GM06990 (cell line): Measurements from ENCODE around the gene KCNH3.
"Not testable (repeated sequence)": the region's sequence is repeated elsewhere in the genome, so short reads cannot be mapped to it uniquely, and the experiment has no call there.

ENCODE experiments used
- DNase-seq: peaks from one replicate; pipeline ENCODE4 v3.0.0-alpha.2; 2011; ENCODE audit not compliant: insufficient read length; ENCODE audit errors: extremely low read depth
- H3K27me3 ChIP-seq: replicated peaks from 2 replicates; pipeline ENCODE4 v1.6.0; 2011; ENCODE audit warnings: low read length; ENCODE audit not compliant: control insufficient read depth, insufficient read depth
- H3K36me3 ChIP-seq: 2 replicates; pipeline ENCODE4 v1.5.1; 2011; ENCODE audit warnings: low read length; ENCODE audit not compliant: control insufficient read depth, insufficient read depth
- H3K4me3 ChIP-seq: replicated peaks from 2 replicates; pipeline ENCODE4 v1.5.1; 2011; ENCODE audit warnings: low read depth, mild to moderate bottlenecking, control low read depth, low read length
- TF ChIP-seq, protein P1 (sequence below): IDR thresholded peaks from 2 replicates; pipeline ENCODE4 v1.5.1; 2011; ENCODE audit warnings: low read length, control low read depth, mild to moderate bottlenecking, inconsistent platforms; ENCODE audit not compliant: insufficient read depth, poor library complexity, severe bottlenecking

KCNH3 gene

DNA sequence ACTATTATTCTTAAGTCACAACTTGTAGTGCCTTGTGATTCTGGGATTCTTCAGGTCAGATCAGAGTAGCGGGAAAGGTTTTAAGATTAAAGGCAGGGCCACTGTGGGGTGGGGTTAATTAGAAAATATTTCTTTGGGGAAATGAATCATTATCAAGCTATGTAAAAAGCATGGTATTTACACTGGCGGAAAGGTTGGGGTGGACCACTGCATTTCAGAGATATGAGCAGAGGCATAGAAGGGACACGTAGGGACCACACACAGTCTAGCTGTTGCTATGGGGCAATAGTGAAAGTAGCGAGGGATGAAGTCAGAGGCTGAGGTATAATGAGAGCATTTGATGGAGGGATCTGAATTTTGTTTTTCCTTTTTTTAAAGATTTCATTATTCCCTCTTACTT, 31.7 kb upstream of the KCNH3 start:
- TF ChIP-seq, protein P1, sequence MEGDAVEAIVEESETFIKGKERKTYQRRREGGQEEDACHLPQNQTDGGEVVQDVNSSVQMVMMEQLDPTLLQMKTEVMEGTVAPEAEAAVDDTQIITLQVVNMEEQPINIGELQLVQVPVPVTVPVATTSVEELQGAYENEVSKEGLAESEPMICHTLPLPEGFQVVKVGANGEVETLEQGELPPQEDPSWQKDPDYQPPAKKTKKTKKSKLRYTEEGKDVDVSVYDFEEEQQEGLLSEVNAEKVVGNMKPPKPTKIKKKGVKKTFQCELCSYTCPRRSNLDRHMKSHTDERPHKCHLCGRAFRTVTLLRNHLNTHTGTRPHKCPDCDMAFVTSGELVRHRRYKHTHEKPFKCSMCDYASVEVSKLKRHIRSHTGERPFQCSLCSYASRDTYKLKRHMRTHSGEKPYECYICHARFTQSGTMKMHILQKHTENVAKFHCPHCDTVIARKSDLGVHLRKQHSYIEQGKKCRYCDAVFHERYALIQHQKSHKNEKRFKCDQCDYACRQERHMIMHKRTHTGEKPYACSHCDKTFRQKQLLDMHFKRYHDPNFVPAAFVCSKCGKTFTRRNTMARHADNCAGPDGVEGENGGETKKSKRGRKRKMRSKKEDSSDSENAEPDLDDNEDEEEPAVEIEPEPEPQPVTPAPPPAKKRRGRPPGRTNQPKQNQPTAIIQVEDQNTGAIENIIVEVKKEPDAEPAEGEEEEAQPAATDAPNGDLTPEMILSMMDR: no peak
- DNase-seq: no peak
- Histone ChIP-seq H3K4me3 (no peak overlapping the region), H3K36me3 (peaks cover 8% of the 10 kb centered on the region), H3K27me3 (no peaks in the 10 kb centered on the region)

DNA sequence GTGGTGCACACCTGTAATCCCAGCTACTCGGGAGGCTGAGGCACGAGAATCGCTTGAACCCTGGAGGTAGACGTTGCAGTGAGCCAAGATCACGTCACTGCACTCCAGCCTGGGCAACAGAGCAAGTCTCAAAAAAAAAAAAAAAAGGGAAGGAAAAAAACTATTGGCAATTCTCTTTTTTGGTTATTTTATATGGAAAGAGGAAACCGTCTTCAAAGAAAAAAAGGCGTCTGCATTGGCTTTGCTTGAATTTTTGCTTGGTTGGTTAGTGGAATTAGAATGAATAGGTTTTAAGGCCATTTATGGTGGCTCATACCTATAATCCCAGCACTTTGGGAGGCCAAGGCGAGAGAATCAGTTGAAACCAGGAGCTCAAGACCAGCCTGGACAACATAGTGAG, 29.1 kb upstream of the KCNH3 start:
- not testable (repeated sequence) for DNase-seq, H3K36me3 ChIP-seq, H3K4me3 ChIP-seq, H3K27me3 ChIP-seq

DNA sequence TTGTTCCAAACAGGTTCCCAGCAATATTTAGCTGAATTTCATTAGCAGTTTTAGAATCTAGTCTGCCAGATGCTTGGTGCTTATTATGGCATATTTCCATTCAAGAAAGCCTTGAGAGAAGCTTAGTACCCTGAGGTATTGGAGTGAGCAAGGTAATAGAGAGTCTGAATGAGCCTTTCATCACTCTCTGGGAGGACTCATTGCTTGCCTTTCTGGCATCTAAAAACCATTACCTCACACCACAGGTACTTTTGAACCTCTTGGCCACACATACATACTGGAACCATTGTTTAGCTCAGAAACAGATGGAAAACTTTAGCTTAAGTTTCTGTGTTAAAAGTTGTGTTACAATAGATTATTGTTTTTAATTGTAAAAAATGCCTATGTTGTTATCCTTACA, 27.4 kb upstream of the KCNH3 start:
- no peak for DNase-seq
- TF ChIP-seq, protein P1: no peak
- H3K27me3 ChIP-seq: no peaks in the 10 kb centered on the region
- H3K36me3 ChIP-seq: peaks cover 5% of the 10 kb centered on the region
- no peak overlapping the region for H3K4me3 ChIP-seq

DNA sequence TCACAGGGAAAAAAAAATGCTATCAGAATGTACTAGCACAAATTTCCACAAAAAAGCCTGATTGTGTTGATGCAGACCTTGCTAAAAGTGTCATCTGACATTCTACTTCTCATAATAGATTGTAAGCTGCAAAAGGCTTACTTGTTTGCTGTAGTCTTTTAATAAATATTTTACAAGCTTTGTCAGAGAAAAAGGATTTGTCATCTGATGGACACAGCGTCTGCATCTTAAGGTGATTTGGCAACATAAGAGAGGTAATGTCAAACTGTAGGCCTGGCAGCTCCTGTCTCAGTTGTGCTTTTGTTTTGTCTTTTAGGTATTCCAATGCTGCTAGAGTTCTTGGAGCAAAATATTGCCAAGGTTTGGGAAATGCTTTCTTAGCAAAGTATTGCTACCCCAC, 26.3 kb upstream of the KCNH3 start:
- TF ChIP-seq, protein P1: no peak
- Histone ChIP-seq H3K4me3 (no peak overlapping the region), H3K36me3 (peaks cover 2% of the 10 kb centered on the region), H3K27me3 (no peaks in the 10 kb centered on the region)
- DNase-seq: no peak

DNA sequence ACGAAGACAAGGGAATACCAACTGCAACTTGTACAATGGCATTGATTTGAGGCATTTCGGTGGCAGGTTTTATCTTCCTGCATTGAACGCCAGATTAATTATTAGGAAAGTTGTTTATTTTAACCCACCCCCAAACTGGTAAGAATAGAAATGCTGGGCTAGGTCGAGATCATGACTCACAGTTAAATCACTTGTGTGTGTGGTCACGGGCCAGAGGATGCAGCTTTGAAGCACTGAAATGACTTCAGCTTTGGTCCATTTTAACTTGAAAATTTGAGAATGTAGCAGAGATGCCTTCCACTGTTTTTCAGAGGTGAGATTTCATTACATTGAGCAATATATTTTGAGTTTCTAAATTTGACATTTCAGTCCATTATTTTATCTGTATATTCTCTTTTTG, 23.6 kb upstream of the KCNH3 start:
- Histone ChIP-seq H3K27me3 (no peaks in the 10 kb centered on the region), H3K36me3 (peaks cover 2% of the 10 kb centered on the region), H3K4me3 (no peak overlapping the region)
- DNase-seq: no peak
- TF ChIP-seq, protein P1: no peak

DNA sequence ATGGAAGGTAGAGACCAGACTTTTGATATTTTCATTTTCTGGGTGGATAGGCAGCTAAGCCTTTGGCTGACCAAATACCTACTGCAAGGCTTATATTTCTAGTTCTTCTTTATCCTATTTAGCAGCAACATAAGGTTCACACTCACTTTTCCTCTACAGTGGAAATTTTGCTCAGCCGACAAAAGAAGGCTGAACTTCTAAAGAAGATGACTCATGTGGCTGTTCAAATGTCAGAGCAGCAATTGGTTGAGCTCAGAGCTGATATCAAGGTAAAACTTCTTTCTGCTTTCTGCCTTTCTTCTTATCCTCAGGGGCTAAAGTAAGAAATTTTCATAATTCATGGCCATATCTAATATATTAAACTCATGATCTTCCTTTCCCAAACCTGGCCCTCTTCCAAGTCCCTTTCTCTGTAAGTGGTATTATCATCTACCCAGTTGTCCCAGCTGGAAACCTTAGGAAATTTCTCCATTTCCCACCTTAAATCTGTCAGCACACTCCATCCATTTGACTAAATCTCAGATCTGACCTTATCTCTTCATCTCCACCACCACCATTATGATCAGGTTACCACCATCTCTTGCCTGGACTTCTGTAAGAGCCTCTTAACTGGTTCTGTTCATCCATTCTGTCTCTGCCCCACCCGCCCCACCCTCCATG, 19.8 kb upstream of the KCNH3 start:
- no peak for DNase-seq
- H3K4me3 ChIP-seq: no peak overlapping the region
- no peaks in the 10 kb centered on the region for H3K27me3 ChIP-seq
- TF ChIP-seq, protein P1: no peak
- H3K36me3 ChIP-seq: peaks cover 4% of the 10 kb centered on the region
